WTC11 (cell line): ENCODE measurements around the gene SRRM5. TPM values are rescaled to one million over a fixed set of nuclear protein-coding genes. Genes with fewer than 3 reads are reported as not detected.

Experiments used
- ATAC-seq: fragments of 200-7000 bp; cut with Tn5 transposase; 2 replicates; pipeline ENCODE4 v1.10.0; 2021; ENCODE audit warnings: mild to moderate bottlenecking, moderate library complexity
- CTCF ChIA-PET: fragments of 300-600 bp; sonication (Branson Sonifier 250); formaldehyde crosslinking; loops from one replicate; lab custom pipeline; 2021; ENCODE audit warnings: antibody characterized with exemption; lab: Charles Lee
- POLR2A ChIA-PET: fragments of 350-600 bp; sonication (Branson Sonifier 250); formaldehyde crosslinking; loops from one replicate; lab custom pipeline; 2021; ENCODE audit warnings: antibody characterized with exemption; lab: Charles Lee
- DNase-seq: peaks from one replicate; pipeline ENCODE4 v3.0.0; 2021; ENCODE audit warnings: low spot score
- H3K27ac Mint-ChIP-seq: 2 replicates; pipeline ENCODE4 v1.8.0; 2021; ENCODE audit warnings: mixed read lengths
- H3K27me3 Mint-ChIP-seq: 2 replicates; pipeline ENCODE4 v1.8.0; 2021; ENCODE audit warnings: low read depth, mild to moderate bottlenecking, moderate library complexity, mixed read lengths
- H3K36me3 Mint-ChIP-seq: 2 replicates; pipeline ENCODE4 v1.8.0; 2021; ENCODE audit warnings: mixed read lengths
- H3K4me1 Mint-ChIP-seq: 2 replicates; pipeline ENCODE4 v1.8.0; 2022; ENCODE audit warnings: mixed read lengths
- H3K4me3 Mint-ChIP-seq: 2 replicates; pipeline ENCODE4 v1.8.0; 2021; ENCODE audit warnings: mild to moderate bottlenecking, moderate library complexity, mixed read lengths
- H3K9me3 Mint-ChIP-seq: 2 replicates; pipeline ENCODE4 v1.8.0; 2021; ENCODE audit warnings: mixed read lengths
- AR ChIP-seq: fragments of 250-450 bp; sonication (Bioruptor Pico); IDR thresholded peaks from 2 replicates; pipeline ENCODE4 v1.9.0; 2021; ENCODE audit warnings: mild to moderate bottlenecking
- ATF6 ChIP-seq: sonication (generic); formaldehyde crosslinking; IDR thresholded peaks from 2 replicates; pipeline ENCODE4 v1.8.1; 2023; ENCODE audit warnings: mild to moderate bottlenecking, missing genetic modification reagents
- GRHL2 ChIP-seq: fragments of 250-450 bp; sonication (Bioruptor Pico); IDR thresholded peaks from 2 replicates; pipeline ENCODE4 v1.8.0; 2022; ENCODE audit warnings: mild to moderate bottlenecking, moderate library complexity; ENCODE audit not compliant: insufficient replicate concordance, severe bottlenecking
- MAX ChIP-seq: sonication (generic); formaldehyde crosslinking; IDR thresholded peaks from 2 replicates; pipeline ENCODE4 v1.8.0; 2022; ENCODE audit warnings: mild to moderate bottlenecking, missing genetic modification reagents
- MYBL2 ChIP-seq: sonication (generic); formaldehyde crosslinking; IDR thresholded peaks from 2 replicates; pipeline ENCODE4 v1.8.1; 2023; ENCODE audit warnings: mild to moderate bottlenecking, moderate library complexity, missing genetic modification reagents
- NR1H2 ChIP-seq: sonication (generic); formaldehyde crosslinking; IDR thresholded peaks from 2 replicates; pipeline ENCODE4 v1.9.0; 2021; ENCODE audit warnings: mild to moderate bottlenecking, moderate library complexity, missing genetic modification reagents
- PREB ChIP-seq: sonication (generic); formaldehyde crosslinking; IDR thresholded peaks from 2 replicates; pipeline ENCODE4 v1.8.1; 2022; ENCODE audit warnings: mild to moderate bottlenecking, missing genetic modification reagents, moderate library complexity, borderline replicate concordance
- TEAD1 ChIP-seq: sonication (generic); formaldehyde crosslinking; IDR thresholded peaks from 2 replicates; pipeline ENCODE4 v1.8.0; 2022; ENCODE audit warnings: mild to moderate bottlenecking, missing genetic modification reagents
- TP53 ChIP-seq: sonication (generic); formaldehyde crosslinking; IDR thresholded peaks from 2 replicates; pipeline ENCODE4 v1.8.1; 2023; ENCODE audit warnings: mild to moderate bottlenecking, missing genetic modification reagents
- USF1 ChIP-seq: sonication (generic); formaldehyde crosslinking; IDR thresholded peaks from 2 replicates; pipeline ENCODE4 v1.8.0; 2022; ENCODE audit warnings: mild to moderate bottlenecking, missing genetic modification reagents
- ZNF121 ChIP-seq: sonication (generic); formaldehyde crosslinking; IDR thresholded peaks from 2 replicates; pipeline ENCODE4 v1.8.0; 2023; ENCODE audit warnings: missing genetic modification reagents
- ZNF138 ChIP-seq: sonication (generic); formaldehyde crosslinking; conservative IDR thresholded peaks from 2 replicates; pipeline ENCODE4 v1.8.1; 2022; ENCODE audit warnings: mild to moderate bottlenecking, moderate library complexity, missing genetic modification reagents
- ZNF263 ChIP-seq: sonication (generic); formaldehyde crosslinking; IDR thresholded peaks from 2 replicates; pipeline ENCODE4 v1.8.1; 2022; ENCODE audit warnings: low read depth, mild to moderate bottlenecking, moderate library complexity, missing genetic modification reagents
- ZNF512 ChIP-seq: sonication (generic); formaldehyde crosslinking; IDR thresholded peaks from 2 replicates; pipeline ENCODE4 v1.8.1; 2022; ENCODE audit warnings: missing genetic modification reagents, borderline replicate concordance
- total RNA-seq: library from RNA; stranded (reverse); gene quantifications from 3 replicates; pipeline ENCODE4 v1.2.3, GENCODE V29; 2021

The SRRM5 gene
- total RNA-seq, 1 experiment from 2014 or later = 0.42 TPM

- no peak for TF ChIP-seq ATF6
- no peak for TF ChIP-seq ZNF121 (CRISPR knock-in tag)
- no peak for TF ChIP-seq MAX (CRISPR knock-in tag)
- TF ChIP-seq TP53 (CRISPR knock-in tag) = no peak
- no peak for TF ChIP-seq MYBL2 (CRISPR knock-in tag)
- no peak for TF ChIP-seq USF1 (CRISPR knock-in tag)
- no peak for TF ChIP-seq ZNF512 (CRISPR knock-in tag)
- TF ChIP-seq NR1H2 (CRISPR knock-in tag) = no peak
- TF ChIP-seq AR = no peak
- TF ChIP-seq ZNF263 (CRISPR knock-in tag) = no peak
Measured at GRCh38 chr19:43658494-43658893, 46.6 kb downstream of the SRRM5 start (continued).

GRCh38 chr19:43660301-43660970 lies 48.5 kb downstream of the SRRM5 start:
- Mint-ChIP-seq H3K4me3 (no peak overlapping the region), H3K4me1 (no peaks in the 10 kb centered on the region), H3K36me3 (peaks cover 33% of the 10 kb centered on the region), H3K27ac (no peak overlapping the region), H3K9me3 (no peaks in the 10 kb centered on the region), H3K27me3 (no peaks in the 10 kb centered on the region; the same call in 1 of the 2 replicates)
- TF ChIP-seq GRHL2 (CRISPR knock-in tag) (no peak), TEAD1 (CRISPR knock-in tag) (no peak), NR1H2 (CRISPR knock-in tag) (no peak), ZNF263 (CRISPR knock-in tag) (no peak), PREB (CRISPR knock-in tag) (no peak), ZNF138 (CRISPR knock-in tag) (no peak)
- ChIA-PET CTCF (interaction anchor here (2.3 to 2.4 kb wide), 2 partner anchors 8 to 141 kb away, joined by 4 to 7 read pairs; no protein-coding TSS in a partner anchor), POLR2A (no interaction called here)
- no peak for ATAC-seq
- DNase-seq = no peak
